A673 (cell line): ENCODE measurements around the gene LRP6.

Source experiments
- EZH2 ChIP-seq: fragments of 200-600 bp; sonication (generic); IDR thresholded peaks from 2 replicates; pipeline ENCODE4 v1.6.1; 2017; ENCODE audit warnings: borderline replicate concordance, low read depth, mild to moderate bottlenecking, mixed read lengths, antibody characterized with exemption, low read length; ENCODE audit not compliant: poor library complexity, severe bottlenecking
- TF ChIP-seq, protein P1 (sequence below): fragments of 300-800, 200-600 bp; sonication (generic); conservative IDR thresholded peaks from 2 replicates; pipeline ENCODE4 v1.5.1; 2017; ENCODE audit warnings: low read depth, mild to moderate bottlenecking, antibody characterized with exemption, low read length, moderate library complexity, mixed read lengths

DNA sequence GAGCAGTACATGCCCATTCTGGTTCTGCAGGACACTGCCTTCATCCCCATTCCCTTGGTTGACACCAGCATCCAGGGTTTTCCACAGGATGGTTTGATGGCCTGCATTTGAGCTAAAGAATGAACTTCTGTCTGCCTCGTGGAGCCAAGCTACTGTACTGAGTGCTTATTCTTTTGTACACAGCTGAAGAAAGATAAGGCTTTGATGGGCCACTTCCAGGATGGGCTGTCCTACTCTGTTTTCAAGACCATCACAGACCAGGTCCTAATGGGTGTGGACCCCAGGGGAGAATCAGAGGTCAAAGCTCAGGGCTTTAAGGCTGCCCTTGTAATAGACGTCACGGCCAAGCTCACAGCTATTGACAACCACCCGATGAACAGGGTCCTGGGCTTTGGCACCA lies 172.4 kb downstream of the LRP6 start:
- TF ChIP-seq, protein P1, sequence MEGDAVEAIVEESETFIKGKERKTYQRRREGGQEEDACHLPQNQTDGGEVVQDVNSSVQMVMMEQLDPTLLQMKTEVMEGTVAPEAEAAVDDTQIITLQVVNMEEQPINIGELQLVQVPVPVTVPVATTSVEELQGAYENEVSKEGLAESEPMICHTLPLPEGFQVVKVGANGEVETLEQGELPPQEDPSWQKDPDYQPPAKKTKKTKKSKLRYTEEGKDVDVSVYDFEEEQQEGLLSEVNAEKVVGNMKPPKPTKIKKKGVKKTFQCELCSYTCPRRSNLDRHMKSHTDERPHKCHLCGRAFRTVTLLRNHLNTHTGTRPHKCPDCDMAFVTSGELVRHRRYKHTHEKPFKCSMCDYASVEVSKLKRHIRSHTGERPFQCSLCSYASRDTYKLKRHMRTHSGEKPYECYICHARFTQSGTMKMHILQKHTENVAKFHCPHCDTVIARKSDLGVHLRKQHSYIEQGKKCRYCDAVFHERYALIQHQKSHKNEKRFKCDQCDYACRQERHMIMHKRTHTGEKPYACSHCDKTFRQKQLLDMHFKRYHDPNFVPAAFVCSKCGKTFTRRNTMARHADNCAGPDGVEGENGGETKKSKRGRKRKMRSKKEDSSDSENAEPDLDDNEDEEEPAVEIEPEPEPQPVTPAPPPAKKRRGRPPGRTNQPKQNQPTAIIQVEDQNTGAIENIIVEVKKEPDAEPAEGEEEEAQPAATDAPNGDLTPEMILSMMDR: no peak
- no peak for TF ChIP-seq EZH2
